HG02759 (cell line): ENCODE measurements around the gene CRKL.

Source experiments
- ATAC-seq: cut with Tn5 transposase; IDR thresholded peaks from one replicate; pipeline ENCODE4 v1.9.1; 2021; ENCODE audit warnings: mild to moderate bottlenecking, moderate library complexity; ENCODE audit not compliant: unreplicated experiment

The CRKL gene

DNA sequence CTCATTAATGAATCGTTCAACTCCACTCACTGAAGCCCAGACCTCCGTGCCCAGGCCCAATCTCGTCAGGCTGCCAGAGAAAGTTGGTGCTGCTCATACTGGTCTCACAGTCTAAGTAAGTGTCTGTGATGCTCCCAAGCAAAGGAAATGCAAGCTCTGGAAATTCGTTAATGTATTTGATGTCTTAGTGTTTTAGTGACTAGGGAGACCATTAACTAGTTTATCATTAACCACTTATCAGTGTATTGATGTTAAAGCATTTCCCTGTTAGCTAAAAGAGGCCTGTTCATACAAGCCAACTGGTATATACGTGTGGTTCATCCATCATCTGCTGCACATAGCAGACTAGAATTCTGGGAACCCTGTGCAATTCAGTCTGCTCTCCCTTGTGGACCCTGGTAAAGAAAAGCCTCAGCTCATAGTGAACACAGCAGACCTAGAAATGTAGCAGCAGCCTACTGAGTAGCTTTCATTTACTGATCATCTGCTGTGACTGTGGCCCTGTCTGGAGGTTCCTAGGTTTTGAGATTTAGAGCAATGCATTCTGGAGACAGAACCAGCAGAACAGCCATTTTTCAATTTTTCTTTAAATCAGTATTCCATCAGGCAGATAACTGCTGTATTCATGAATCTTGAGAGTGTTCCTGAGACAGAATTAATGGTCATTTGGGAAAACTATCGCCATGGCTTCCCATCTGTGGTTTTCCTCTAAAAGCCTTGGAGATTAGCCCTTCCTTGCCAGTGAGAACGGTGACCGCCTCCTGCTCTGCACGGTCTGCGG is 34.1 kb downstream of the CRKL start:
- ATAC-seq: no peak

DNA sequence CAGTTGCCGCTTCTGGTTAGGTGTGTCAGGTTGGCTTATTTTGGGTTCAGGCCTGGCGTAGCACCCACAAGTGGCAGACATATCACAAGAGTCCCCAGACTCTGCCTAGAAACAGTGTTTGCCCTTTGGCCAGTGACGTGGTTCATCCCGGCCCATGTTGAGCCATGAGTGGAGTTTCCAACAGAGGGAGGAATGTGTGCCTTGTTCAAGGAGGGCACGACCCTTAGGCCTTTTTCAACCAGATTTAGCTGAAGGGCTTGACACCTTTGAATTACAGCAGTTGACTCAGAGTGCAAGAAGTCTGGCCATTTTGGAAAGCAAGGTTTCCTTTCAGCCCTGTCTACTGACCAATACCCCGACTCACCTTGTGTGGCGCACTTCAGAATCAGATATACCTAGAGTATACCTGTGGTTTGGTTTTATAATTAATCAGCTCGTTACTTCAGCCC is 34.7 kb downstream of the CRKL start:
- no peak for ATAC-seq

DNA sequence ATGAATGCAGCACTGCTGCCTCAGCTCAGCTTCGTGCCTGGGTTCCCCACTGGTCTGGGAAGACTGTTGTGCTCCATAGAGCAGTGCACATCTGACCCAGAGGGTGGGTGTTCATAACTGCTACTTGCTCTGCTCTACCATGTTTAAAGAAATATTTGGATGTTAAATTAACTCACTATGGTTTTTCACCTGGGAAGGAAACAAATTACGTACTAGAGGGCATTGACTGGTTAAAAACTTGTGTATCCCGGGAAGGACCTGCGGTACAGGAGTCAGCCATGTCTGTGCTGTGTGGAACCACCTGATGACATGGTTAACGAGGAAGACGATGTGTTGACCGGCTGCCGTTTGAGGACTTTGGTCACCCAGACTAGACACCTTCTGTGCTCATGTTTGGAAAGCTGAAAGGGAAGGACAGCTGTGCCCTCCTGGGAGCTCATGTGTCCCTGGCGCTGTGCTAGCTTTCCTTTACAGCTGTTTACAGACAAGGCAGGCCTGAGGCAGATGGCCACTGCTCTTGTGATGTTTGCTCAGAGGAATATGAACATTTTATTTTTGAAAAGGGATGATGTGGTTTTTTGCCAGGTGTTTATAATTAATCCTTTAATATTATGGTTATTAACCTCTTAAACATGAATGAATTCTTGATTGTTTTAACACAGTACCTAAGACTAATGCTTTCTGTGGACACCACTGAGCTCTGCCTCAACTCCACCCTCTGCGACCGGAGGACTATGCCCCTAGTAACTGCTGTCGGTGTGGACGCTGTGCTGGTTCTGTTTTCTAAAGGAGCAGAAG is 35.5 kb downstream of the CRKL start:
- ATAC-seq: no peak

GRCh38 chr22:20953342-20953608 is 36.1 kb downstream of the CRKL start:
- no peak for ATAC-seq

GRCh38 chr22:20953668-20954500 is 36.7 kb downstream of the CRKL start:
- ATAC-seq: no peak

DNA sequence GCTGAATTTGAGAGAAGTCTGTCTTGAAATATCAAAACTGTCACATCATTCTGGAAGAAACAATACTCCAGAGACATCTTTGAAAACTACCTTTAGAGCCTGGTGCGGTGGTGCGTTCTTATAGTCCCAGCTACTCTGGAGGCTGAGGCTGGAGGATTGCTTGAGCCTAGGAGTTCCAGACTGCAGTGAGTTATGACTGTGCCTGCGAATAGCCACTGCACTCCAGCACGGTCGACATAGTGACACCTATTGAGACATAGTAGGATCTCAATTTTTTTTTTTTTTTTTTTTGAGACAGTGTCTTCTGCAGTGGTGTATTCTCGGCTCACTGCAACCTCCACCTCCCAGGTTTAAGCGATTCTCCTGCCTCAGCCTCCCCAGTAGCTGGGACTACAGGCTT is 38.3 kb downstream of the CRKL start:
- no peak for ATAC-seq

DNA sequence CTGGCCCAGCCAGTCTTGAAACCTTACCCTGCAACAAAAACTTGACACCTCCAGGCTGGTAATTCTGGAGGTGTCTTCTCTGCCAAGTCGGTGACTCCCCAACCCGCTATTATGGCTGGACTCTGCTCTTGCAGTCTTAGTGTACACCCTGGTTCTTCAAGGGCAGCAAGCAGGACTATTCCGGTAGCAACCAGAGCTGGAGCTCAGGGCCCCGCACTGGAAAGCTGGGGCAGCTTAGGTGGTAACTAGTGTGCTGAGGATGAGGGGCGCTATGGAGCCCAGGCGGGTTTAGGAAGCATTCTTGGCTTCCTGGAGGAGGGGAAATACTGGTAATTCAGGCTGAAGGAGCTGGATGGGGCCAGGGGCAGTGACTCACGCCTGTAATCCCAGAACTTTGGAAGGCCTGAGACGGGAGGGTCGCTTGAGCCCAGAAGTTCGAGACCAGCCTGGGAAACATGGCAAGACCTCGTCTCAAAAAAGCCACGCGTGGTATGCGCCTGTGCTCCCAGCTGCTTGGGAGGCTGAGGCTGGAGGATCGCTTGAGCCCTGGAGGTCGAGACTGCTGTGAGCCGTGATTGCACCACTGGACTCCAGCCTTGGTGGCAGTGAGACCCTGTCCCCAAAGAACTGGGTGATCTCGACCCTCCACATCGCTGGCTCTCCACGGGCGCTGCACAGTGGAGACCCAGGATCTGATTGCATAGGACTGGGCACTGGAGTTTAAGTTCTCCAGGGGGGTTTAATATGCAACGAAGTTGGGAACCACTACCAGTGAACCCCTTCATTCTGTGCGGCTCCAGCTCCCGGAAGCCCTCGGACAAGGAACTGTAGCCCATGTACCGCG is 39.3 kb downstream of the CRKL start:
- no peak for ATAC-seq

DNA sequence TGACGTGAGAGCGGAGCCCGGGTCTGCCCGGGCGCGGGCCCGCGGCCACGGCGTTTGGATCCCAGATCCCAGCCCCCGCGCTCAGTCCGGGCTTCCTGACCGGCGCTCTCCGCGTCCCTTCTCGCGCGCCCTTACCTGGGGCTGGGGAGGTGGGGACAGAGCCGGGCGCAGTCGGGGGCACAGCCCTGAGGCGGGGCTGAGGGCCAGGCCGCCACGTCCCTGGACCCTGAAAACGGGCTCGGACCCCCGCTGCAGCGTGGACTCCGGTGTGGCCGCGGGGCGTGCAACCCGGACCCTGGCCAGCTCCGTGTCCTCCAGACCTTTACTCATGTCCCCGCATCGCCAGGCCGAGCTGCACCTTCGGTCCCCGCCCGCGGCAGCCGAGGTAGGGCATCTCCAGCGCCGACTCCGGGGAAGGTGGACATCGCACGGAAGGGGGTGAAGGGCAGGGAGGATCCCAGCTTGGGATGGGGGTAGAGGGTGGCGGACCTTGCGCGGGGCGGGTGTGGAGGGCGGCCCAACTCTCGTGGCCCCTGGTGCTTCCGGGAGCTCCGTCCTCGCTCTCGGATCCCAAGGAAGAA is 40.0 kb downstream of the CRKL start:
- ATAC-seq: no peak

DNA sequence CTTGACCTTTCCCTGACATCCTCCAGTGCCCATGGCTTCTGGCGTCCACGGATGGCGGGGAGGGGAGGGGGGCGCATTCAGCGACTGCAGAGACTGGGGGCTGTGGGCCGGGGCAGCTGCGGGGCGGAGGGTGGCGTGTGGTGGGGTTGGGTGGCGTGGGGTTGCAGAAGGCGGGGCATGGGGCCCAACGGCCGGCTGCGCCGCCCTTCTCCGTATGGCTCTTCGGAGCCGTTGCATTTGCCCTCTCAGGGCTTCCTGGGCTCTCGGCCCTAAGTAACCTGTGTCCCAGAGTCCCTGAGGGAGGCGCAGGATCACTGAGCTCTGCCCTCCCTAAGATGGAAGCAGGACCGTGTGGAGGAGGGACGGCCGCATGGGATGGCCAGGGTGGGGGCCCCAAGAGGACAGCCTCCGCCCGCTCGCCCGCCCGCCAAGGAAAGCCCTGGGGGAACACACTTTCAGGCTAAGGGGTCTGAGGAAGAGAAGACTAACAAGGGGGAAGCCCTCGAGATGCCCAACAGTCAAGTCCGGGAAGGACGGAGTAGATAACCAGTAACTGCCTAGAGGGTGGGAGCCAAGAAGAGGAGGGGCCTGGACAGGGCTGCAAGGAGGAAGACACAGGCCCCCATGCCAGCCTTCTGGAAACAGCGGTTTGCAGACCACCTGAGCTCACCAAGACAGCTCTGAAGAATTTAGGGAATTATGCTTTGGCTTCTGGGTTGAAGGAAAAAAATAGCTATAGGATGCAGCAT is 40.6 kb downstream of the CRKL start:
- no peak for ATAC-seq

DNA sequence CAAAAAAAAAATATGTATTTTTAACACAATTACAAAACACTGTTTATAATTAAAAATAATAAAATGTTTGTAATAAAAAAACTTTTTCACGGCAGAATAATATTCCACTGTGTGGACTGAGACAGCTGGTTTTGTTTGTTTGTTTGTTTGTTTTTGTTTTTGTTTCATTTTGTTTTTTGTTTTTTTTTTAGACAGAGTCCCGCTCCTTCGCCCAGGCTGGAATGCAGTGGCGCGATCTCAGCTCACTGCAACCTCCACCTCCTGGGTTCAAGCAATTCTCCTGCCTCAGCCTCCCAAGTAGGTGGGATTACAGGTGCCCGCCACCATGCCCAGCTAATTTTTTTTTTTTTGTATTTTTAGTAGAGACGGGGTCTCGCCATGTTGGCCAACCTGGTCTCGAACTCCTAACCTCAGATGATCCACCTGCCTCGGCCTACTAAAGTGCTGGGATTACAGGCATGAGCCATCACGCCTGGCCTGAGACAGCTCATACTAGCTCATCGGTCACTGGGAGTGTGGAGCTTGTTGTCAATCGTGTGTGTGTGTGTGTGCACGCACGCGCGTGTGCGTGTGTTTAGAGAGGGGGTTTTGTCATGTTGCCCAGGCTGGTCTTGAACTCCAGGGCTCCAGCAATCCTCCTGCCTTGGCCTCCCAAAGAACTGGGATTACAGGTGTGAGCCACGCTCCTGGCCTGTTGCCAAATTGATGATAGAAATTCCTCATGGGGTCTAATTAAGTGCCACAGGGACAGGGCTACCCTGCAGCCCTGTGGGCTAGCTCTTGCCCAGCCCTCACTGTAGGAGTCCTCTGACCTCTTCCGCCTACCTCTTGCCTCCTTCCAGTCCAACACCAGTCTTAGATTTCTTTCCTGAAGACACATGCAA is 42.6 kb downstream of the CRKL start:
- no peak for ATAC-seq

- ATAC-seq: no peak
These were observed 43.4 kb downstream of the CRKL start for GRCh38 chr22:20960609-20961008.

GRCh38 chr22:20962491-20962945 is 45.3 kb downstream of the CRKL start:
- no peak for ATAC-seq

- ATAC-seq: no peak
These were observed 46.2 kb downstream of the CRKL start for GRCh38 chr22:20963201-20964052.

DNA sequence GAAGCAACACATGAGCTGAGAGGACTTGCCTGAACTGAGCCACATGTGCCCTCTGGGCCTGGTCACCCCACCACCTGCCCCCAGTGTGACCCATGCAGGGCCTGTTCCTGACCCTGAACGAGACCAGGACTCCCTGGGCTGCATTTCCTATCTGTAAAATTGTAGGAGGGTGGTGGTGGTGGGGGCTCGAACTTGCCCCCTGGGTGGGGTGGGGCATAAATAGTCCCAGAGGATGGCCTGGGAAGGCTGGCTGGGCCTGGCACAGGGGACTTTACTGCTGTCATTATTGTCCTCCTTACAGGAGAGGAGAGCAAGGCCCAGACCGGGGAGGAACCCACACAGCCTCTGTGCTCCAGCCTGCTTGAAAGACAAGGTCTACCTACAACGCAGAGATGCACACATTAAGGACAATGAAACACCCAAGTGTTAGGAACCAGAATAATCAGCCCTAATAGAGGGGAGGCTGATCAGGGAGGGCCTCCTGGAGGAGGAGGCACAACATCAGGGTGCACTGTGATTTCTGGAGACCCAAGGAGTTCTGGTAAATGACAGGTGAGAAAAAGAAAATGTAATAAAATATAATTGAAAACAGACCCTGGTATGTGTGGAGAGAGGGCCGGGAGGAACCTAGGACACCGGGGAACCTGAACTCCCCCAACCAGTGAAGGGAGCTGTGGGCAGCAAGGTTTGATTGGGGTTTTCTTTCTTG is 47.0 kb downstream of the CRKL start:
- ATAC-seq: no peak

- no peak for ATAC-seq
These were observed 47.5 kb downstream of the CRKL start for GRCh38 chr22:20964799-20965103.

- no peak for ATAC-seq
These were observed 48.1 kb downstream of the CRKL start for GRCh38 chr22:20965104-20965887.
